GM12891 (cell line): ENCODE measurements around the gene PTPRF.
"Not testable (repeated sequence)": the region's sequence is repeated elsewhere in the genome, so short reads cannot be mapped to it uniquely, and the experiment has no call there.

ENCODE experiments used
- DNase-seq: peaks from one replicate; pipeline ENCODE4 v3.0.0; 2011; ENCODE audit warnings: low spot score; ENCODE audit not compliant: insufficient read length
- FAIRE-seq: peaks from 2 replicates; lab custom pipeline; 2011; peaks lifted over from hg19 to GRCh38; lab: Jason Lieb, UNC
- PAX5 ChIP-seq: IDR thresholded peaks from 2 replicates; pipeline ENCODE4 v1.6.1; 2011; ENCODE audit warnings: low read length, moderate library complexity, mild to moderate bottlenecking; ENCODE audit not compliant: insufficient read depth, severe bottlenecking
- POLR2A ChIP-seq: IDR thresholded peaks from 2 replicates; pipeline ENCODE4 v1.6.1; 2011; ENCODE audit warnings: low read depth, low read length, control low read depth
- POLR2AphosphoS5 ChIP-seq: IDR thresholded peaks from 2 replicates; pipeline ENCODE4 v1.6.1; 2011; ENCODE audit warnings: low read depth, low read length, control low read depth
- POU2F2 ChIP-seq: IDR thresholded peaks from 2 replicates; pipeline ENCODE4 v1.6.1; 2011; ENCODE audit warnings: low read depth, mild to moderate bottlenecking, control low read depth, low read length, moderate library complexity
- SPI1 ChIP-seq: IDR thresholded peaks from 2 replicates; pipeline ENCODE4 v1.6.1; 2011; ENCODE audit warnings: low read depth, low read length, control low read depth
- TAF1 ChIP-seq: IDR thresholded peaks from 2 replicates; pipeline ENCODE4 v1.6.1; 2011; ENCODE audit warnings: low read depth, low read length, control low read depth

Gene PTPRF

GRCh38 chr1:43636006-43636641, 105.4 kb downstream of the PTPRF start:
- no peak for TF ChIP-seq POU2F2
- TF ChIP-seq SPI1: no peak
- no peak for TF ChIP-seq POLR2AphosphoS5
- FAIRE-seq: no peak
- no peak for DNase-seq

- DNase-seq (no peak), FAIRE-seq (no peak)
- TF ChIP-seq SPI1: no peak
- no peak for TF ChIP-seq TAF1
- no peak for TF ChIP-seq POU2F2
Measured at GRCh38 chr1:43637267-43637666, 106.6 kb downstream of the PTPRF start.

- not testable (repeated sequence) for DNase-seq, FAIRE-seq
Measured at GRCh38 chr1:43638381-43638780, 107.7 kb downstream of the PTPRF start.

GRCh38 chr1:43639976-43640794, 109.5 kb downstream of the PTPRF start:
- no peak for TF ChIP-seq TAF1
- no peak for TF ChIP-seq POLR2AphosphoS5
- no peak for TF ChIP-seq SPI1
- no peak for TF ChIP-seq PAX5
- TF ChIP-seq POU2F2: no peak
- TF ChIP-seq POLR2A: no peak
- no peak for FAIRE-seq
- no peak for DNase-seq

GRCh38 chr1:43644558-43644957, 113.9 kb downstream of the PTPRF start:
- TF ChIP-seq SPI1: no peak
- no peak for TF ChIP-seq POU2F2
- TF ChIP-seq TAF1: no peak
- TF ChIP-seq POLR2AphosphoS5: no peak
- TF ChIP-seq POLR2A: no peak
- TF ChIP-seq PAX5: no peak
- DNase-seq (no peak), FAIRE-seq (no peak)

- FAIRE-seq (no peak), DNase-seq (no peak)
- no peak for TF ChIP-seq POU2F2
- TF ChIP-seq TAF1: no peak
Measured at GRCh38 chr1:43645461-43645860, 114.8 kb downstream of the PTPRF start.

- FAIRE-seq, DNase-seq: not testable (repeated sequence)
Measured at GRCh38 chr1:43647331-43647730, 116.6 kb downstream of the PTPRF start.

- TF ChIP-seq PAX5: no peak
- TF ChIP-seq POU2F2: no peak
- TF ChIP-seq TAF1: no peak
- no peak for TF ChIP-seq POLR2AphosphoS5
- TF ChIP-seq SPI1: no peak
- no peak for TF ChIP-seq POLR2A
- DNase-seq (no peak), FAIRE-seq (no peak)
Measured at GRCh38 chr1:43648221-43648847, 117.7 kb downstream of the PTPRF start.

- no peak for FAIRE-seq
- no peak for DNase-seq
- TF ChIP-seq POU2F2 (no peak), TAF1 (no peak), SPI1 (no peak), PAX5 (no peak), POLR2AphosphoS5 (no peak), POLR2A (no peak)
Measured at GRCh38 chr1:43648876-43649477, 118.3 kb downstream of the PTPRF start.

- DNase-seq (peak; percentile 90), FAIRE-seq (no peak)
- no peak for TF ChIP-seq SPI1
- peak; percentile 100 for TF ChIP-seq POLR2A
- TF ChIP-seq TAF1: peak; percentile 70
- TF ChIP-seq POLR2AphosphoS5: peak; percentile 93
- peak; percentile 97 for TF ChIP-seq POU2F2
- TF ChIP-seq PAX5: no peak
Measured at GRCh38 chr1:43650310-43651085, 119.8 kb downstream of the PTPRF start.
